Measurements from ENCODE around the gene GPR108. TPM values are rescaled to one million over a fixed set of nuclear protein-coding genes. Genes with fewer than 3 reads are reported as not detected.

Gene GPR108
- total RNA-seq, 6 experiments from 2014 or later, result 22.3 to 53.0 (median 41.3) TPM

- peak overlapping the region in 2 of 3 donors; percentile 39 to 95 for H3K4me3 ChIP-seq
- H3K36me3 ChIP-seq, result peaks cover 0 to 16% (median 9%) of the 10 kb centered on the region in 4 donors
- intact Hi-C loops (cut with DNase I), result no loop called here
- no peaks in the 10 kb centered on the region for H3K9me3 ChIP-seq
- H3K4me1 ChIP-seq, result peaks cover 0 to 58% (median 14%) of the 10 kb centered on the region in 4 donors
- DNase-seq, result no peak
- ATAC-seq, result no peak
- TF ChIP-seq POLR2A (IDR thresholded peaks at IDR 0.05) (no peak), CTCF (IDR thresholded peaks at IDR 0.05) (no peak)
- peak overlapping the region; percentile 65 to 86 (median 67) for H3K27ac ChIP-seq
- 31% methylated on average over 4 of the region's 5 CpGs for WGBS (ENCODE audit: insufficient coverage, low coverage, low lambda C conversion rate, missing lambda C conversion rate)
- no peaks in the 10 kb centered on the region for H3K27me3 ChIP-seq
These were observed 15.6 kb downstream of the GPR108 start for GRCh38 chr19:6721773-6722172.

GRCh38 chr19:6721138-6721474 is 16.3 kb downstream of the GPR108 start:
- H3K36me3 ChIP-seq, result peaks cover 0 to 22% (median 13%) of the 10 kb centered on the region in 4 donors
- intact Hi-C loops (cut with DNase I), result no loop called here
- no peaks in the 10 kb centered on the region for H3K27me3 ChIP-seq
- no peaks in the 10 kb centered on the region for H3K9me3 ChIP-seq
- no peak for TF ChIP-seq CTCF (IDR thresholded peaks at IDR 0.05)
- TF ChIP-seq POLR2A (IDR thresholded peaks at IDR 0.05), result no peak
- DNase-seq (no peak), ATAC-seq (no peak)
- H3K27ac ChIP-seq, result peak overlapping the region; percentile 65 to 86 (median 70)
- H3K4me3 ChIP-seq, result peak overlapping the region in 2 of 3 donors; percentile 39 to 95
- peaks cover 0 to 54% (median 11%) of the 10 kb centered on the region in 4 donors for H3K4me1 ChIP-seq

- no peaks in the 10 kb centered on the region for H3K9me3 ChIP-seq
- no peaks in the 10 kb centered on the region for H3K27me3 ChIP-seq
- TF ChIP-seq POLR2A (IDR thresholded peaks at IDR 0.05) (peak; percentile 94), CTCF (IDR thresholded peaks at IDR 0.05) (no peak)
- WGBS (ENCODE audit: insufficient coverage, low coverage, low lambda C conversion rate, missing lambda C conversion rate), result 4% methylated on average over 4 of the region's 4 CpGs
- H3K36me3 ChIP-seq, result peaks cover 0 to 26% (median 15%) of the 10 kb centered on the region in 4 donors
- peak; percentile 81 to 95 (median 89) for DNase-seq
- ATAC-seq, result peak; percentile 27 to 60 (median 58)
- intact Hi-C loops (cut with DNase I), result no loop called here
- peak within 1 kb of the TSS; percentile 65 to 86 (median 70) for H3K27ac ChIP-seq
- peaks cover 0 to 48% (median 8%) of the 10 kb centered on the region in 4 donors for H3K4me1 ChIP-seq
- H3K4me3 ChIP-seq, result peak within 1 kb of the TSS; percentile 78 to 95 (median 93)
These were observed 16.8 kb downstream of the GPR108 start, which contains the start of gene C3 for GRCh38 chr19:6720369-6721137. C3 (minus strand) TSS chr19:6720650; CDS start chr19:6720589, 61 bp downstream.

- intact Hi-C loops (cut with DNase I), result no loop called here
- TF ChIP-seq POLR2A (IDR thresholded peaks at IDR 0.05) (no peak), CTCF (IDR thresholded peaks at IDR 0.05) (no peak)
- Histone ChIP-seq H3K27ac (peak overlapping the region; percentile 11 to 86 (median 37)), H3K4me1 (peaks cover 0 to 45% (median 8%) of the 10 kb centered on the region in 4 donors), H3K27me3 (no peaks in the 10 kb centered on the region), H3K4me3 (peak overlapping the region; percentile 78 to 95 (median 93)), H3K36me3 (peaks cover 0 to 26% (median 15%) of the 10 kb centered on the region in 4 donors), H3K9me3 (no peaks in the 10 kb centered on the region)
- no peak for DNase-seq
- ATAC-seq, result no peak
- 22% methylated on average over 3 of the region's 3 CpGs for WGBS (ENCODE audit: insufficient coverage, low coverage, low lambda C conversion rate, missing lambda C conversion rate)
These were observed 17.4 kb downstream of the GPR108 start for GRCh38 chr19:6719992-6720368.
